Stimulated activated naive CD8-positive, alpha-beta T cell treated with anti-CD3 and anti-CD28 coated beads, Interleukin-15, amount 100 ng/mL, for 72 hours (primary cell): Measurements from ENCODE around the gene HDAC8.

Experiments
- ATAC-seq: fragments of 150-1000 bp; cut with Tn5 transposase; 2 replicates; pipeline ENCODE4 v1.10.0; 2021; ENCODE audit warnings: mild to moderate bottlenecking, moderate library complexity
- DNase-seq, 2 donors: peaks; one replicate each; pipeline ENCODE4 v3.0.0; 2021 to 2022
- H3K27ac Mint-ChIP-seq, 2 donors: one replicate each; pipeline ENCODE4 v1.8.0; 2022; ENCODE audit warnings: mild to moderate bottlenecking in 2 of 2, mixed read lengths in 2 of 2, moderate library complexity in 2 of 2
- H3K27me3 Mint-ChIP-seq: one replicate; pipeline ENCODE4 v1.8.0; 2022; ENCODE audit warnings: mixed read lengths
- H3K4me1 Mint-ChIP-seq: one replicate; pipeline ENCODE4 v1.8.0; 2022; ENCODE audit warnings: mild to moderate bottlenecking, mixed read lengths
- H3K4me3 Mint-ChIP-seq, 2 donors: one replicate each; pipeline ENCODE4 v1.8.0; 2022; ENCODE audit warnings: mild to moderate bottlenecking in 2 of 2, mixed read lengths in 2 of 2, moderate library complexity in 1 of 2
- H3K9me3 Mint-ChIP-seq, 2 donors: one replicate each; pipeline ENCODE4 v1.8.0; 2022; ENCODE audit warnings: mixed read lengths in 2 of 2

HDAC8 gene

DNA sequence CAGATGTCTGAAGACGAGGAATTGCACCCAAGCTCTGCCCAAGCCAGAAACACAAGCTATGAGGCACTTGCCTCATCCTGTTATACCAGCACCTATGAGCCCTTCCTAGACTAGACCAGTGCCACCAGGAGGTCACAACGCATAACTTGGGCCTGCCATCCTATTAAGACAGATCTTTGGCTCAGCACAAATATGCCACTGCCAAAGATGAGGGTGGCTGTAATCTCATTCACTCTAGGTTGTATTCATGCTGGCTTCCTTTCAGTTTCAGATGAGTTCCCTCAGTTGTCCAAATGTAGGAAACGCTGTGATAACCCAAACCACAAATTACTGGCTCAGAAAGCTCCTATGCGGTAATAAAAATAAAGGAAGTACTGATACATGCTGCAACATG lies 190.4 kb downstream of the HDAC8 start:
- no peaks in the 10 kb centered on the region for H3K4me1 Mint-ChIP-seq
- ATAC-seq (no peak), DNase-seq (no peak)
- no peaks in the 10 kb centered on the region for H3K9me3 Mint-ChIP-seq
- H3K27me3 Mint-ChIP-seq: no peaks in the 10 kb centered on the region
- no peak overlapping the region for H3K4me3 Mint-ChIP-seq
- peak overlapping the region in 1 of 2 donors; percentile 76 for H3K27ac Mint-ChIP-seq

DNA sequence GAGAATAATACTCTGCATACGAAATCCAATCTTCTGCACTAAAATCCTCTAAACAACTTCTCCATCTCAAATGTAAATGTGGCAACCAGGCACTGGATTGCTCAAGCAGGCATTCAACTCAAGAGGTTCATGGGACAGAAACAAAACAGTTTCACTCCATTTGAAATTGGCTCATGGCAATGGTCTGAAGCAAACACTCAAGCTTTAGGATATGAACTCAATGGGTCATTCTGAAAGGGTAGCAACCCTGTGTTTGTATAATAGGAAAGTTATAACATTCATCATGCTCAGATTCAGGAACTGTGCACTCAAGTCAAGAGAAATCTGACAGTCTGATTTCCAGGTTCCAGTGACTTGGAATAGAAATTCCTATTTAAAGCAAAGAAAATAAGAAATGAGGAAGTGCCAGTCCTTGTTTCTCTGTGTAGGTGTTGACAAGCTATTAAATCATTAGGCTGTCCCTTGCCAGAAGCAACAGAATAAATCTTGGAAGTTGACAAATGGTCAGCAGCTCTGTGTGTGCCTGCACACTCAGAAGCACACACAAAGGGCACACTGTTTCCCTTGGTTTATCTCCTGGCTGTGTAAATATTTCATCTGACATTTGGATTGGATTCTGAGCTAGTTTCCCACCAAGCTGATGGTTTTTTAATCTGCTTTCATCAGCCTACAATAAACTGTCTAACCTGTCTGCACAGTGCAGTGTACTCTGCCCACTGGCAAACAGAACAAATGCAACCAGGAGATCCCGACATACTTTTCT lies 191.0 kb downstream of the HDAC8 start:
- no peak overlapping the region for H3K27ac Mint-ChIP-seq
- H3K4me3 Mint-ChIP-seq: no peak overlapping the region
- no peaks in the 10 kb centered on the region for H3K27me3 Mint-ChIP-seq
- ATAC-seq: no peak
- no peaks in the 10 kb centered on the region for H3K4me1 Mint-ChIP-seq
- no peak for DNase-seq
- no peaks in the 10 kb centered on the region for H3K9me3 Mint-ChIP-seq

DNA sequence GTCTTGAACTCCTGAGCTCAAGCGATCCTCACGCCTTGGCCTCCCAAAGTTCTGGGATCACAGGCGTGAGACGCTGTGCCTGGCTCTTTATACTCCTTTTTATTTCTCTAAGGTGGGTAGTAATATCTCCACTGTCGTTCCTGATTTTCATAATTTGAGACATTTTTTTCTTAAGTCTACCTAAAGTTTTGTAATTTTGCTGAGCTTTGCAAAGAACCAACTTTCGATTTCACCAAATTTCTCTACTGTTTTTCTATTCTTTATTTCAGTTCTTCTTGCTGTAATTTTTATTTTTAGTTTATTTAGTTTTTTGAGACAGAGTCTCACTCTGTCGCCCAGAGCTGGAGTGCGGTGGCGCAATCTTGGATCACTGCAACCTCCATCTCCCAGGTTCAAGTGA lies 196.5 kb downstream of the HDAC8 start:
- no peak for DNase-seq
- H3K4me3 Mint-ChIP-seq: no peak overlapping the region
- no peak overlapping the region for H3K27ac Mint-ChIP-seq
- no peak for ATAC-seq
- H3K27me3 Mint-ChIP-seq: no peaks in the 10 kb centered on the region
- no peaks in the 10 kb centered on the region for H3K9me3 Mint-ChIP-seq
- H3K4me1 Mint-ChIP-seq: no peaks in the 10 kb centered on the region

DNA sequence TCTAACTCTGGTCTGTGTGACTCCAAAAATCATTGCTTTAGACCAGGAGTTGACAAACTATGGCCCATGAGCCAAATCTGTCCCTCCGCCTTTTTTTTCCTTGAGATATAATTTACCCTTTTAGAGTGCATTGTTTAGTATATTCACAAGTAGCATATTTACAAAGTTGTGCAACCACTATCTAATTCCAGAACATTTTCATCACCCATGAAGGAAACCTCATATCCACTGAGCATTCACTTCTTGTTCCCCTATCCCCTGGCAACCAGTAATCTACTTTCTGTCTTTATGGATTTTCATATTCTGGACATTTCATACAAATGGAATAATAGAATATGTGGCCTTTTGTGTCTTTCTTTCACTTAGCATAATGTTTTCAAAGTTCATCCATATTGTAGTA lies 199.5 kb downstream of the HDAC8 start:
- H3K27me3 Mint-ChIP-seq: no peaks in the 10 kb centered on the region
- no peaks in the 10 kb centered on the region for H3K9me3 Mint-ChIP-seq
- no peak overlapping the region for H3K4me3 Mint-ChIP-seq
- H3K4me1 Mint-ChIP-seq: no peaks in the 10 kb centered on the region
- H3K27ac Mint-ChIP-seq: no peak overlapping the region
- DNase-seq (no peak), ATAC-seq (no peak)

DNA sequence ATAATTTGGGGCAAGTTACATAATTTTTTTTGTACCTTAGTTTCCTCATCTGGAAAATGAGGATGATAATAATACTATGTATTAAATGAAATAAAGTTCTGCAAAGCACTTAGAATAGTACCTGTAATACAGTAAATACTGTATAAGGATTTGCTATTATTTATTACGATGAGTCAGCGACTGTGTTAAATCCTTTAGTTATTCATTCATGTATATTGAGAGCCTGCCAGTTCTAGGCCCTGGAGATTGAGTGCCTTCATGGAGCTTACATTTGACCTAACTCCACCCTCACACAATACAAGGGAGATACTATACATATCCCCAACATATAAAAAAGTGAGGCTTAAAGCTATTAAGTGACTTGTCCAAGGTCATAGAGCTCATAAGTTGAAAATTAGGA lies 199.9 kb downstream of the HDAC8 start:
- H3K4me1 Mint-ChIP-seq: no peaks in the 10 kb centered on the region
- no peaks in the 10 kb centered on the region for H3K27me3 Mint-ChIP-seq
- ATAC-seq (no peak), DNase-seq (no peak)
- no peaks in the 10 kb centered on the region for H3K9me3 Mint-ChIP-seq
- no peak overlapping the region for H3K4me3 Mint-ChIP-seq
- H3K27ac Mint-ChIP-seq: no peak overlapping the region

DNA sequence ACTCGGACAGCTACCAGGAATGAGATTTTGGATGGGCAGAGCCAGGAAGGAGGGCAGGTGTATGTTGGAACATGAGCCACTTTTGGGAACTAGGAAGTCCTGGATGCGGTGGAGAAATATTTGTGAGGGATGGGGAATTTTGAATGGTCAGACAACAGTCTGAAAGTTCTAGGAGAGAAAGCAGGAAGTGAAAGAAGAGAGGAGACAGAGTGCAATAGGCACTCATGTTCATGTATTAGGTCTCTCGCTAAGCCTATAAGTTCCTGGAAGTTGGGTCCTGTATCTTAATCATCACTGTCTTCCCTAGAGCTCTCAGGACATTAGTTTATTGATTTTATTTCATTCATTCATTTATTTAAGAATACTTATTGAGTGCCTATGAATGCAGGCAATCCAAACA lies 201.2 kb downstream of the HDAC8 start:
- H3K27me3 Mint-ChIP-seq: no peaks in the 10 kb centered on the region
- ATAC-seq: no peak
- H3K4me1 Mint-ChIP-seq: no peaks in the 10 kb centered on the region
- H3K4me3 Mint-ChIP-seq: no peak overlapping the region
- DNase-seq: no peak
- H3K9me3 Mint-ChIP-seq: no peaks in the 10 kb centered on the region
- no peak overlapping the region for H3K27ac Mint-ChIP-seq

DNA sequence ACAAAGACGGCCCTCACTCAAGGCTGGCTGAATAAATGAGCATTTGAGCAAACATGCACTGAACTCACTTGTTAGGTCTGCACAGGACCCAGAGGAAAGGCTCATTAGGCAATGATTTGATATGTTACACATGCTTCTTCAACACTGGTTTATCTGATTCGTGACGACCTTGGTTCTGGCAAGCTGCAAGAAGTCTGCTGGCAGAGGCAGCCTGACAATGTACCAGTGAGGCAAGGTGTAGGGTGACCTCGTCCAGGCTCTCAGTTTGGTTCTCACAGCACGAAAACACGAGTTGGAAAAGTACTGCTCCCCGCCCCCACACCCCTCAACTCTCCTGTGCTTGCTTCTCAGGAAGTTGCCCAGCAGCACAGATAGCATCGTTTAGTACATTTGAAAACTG lies 203.8 kb downstream of the HDAC8 start:
- DNase-seq: no peak

DNA sequence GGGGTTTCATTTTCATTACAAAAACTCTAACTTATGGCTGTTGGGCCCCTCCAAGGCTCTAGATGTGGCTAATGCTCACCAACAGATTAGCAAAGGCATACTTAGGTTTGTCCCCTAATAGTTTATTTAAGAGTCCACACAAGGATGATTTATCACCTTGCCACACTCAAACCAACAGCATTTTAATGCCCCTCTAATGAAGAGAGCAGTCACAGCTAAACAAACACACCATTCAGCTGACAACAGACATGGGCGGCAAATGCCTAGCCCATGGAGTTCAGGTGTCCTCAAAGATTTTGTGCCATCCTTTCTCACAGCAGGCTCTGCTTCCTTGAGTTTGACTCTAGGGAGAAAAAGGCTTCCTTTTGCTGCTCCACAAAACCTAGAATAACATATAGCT lies 205.1 kb downstream of the HDAC8 start:
- Mint-ChIP-seq H3K4me1 (no peaks in the 10 kb centered on the region), H3K4me3 (no peak overlapping the region)
- ATAC-seq: no peak

More for the DNA sequence above, 203.8 kb downstream of the HDAC8 start:
- Mint-ChIP-seq H3K27ac (no peak overlapping the region), H3K4me1 (no peaks in the 10 kb centered on the region), H3K4me3 (no peak overlapping the region), H3K27me3 (no peaks in the 10 kb centered on the region), H3K9me3 (no peaks in the 10 kb centered on the region)
- no peak for ATAC-seq

DNA sequence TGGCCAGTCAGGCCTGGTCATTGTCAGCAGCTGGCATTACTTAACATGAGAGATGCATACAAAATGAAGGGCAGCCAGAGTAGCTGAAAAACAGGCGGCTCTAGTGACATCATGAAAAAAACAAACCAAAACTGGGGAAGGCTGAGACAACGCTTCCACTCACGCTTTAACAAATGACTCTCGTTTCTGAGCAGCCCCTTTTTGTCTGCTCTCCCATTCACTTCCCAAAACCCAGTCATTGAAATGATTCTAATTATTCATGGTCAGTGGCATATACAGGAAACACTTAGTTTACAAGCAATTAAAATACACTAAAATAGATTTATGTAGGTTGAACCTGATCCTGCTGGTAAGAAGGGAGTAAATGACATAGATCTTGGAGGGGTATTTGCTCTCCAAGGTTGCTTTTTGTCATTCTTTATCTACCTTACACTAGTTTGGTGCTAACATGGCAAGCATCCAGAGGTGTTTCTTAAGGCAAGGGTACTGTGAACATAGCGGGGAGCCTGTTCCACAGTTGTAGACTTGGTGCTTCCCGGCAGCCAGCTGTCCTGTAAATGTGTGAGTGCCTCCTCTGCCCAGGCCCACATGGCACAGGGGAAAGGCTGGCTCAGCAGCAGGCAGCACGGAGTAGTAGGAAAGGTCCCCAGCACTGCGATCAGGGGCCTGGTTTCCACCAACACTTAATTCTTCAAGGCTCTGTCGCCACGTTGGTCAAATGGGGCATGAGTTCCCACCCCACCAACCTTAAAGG lies 205.8 kb downstream of the HDAC8 start:
- DNase-seq: no peak
- Mint-ChIP-seq H3K4me1 (no peaks in the 10 kb centered on the region), H3K27ac (no peak overlapping the region), H3K9me3 (no peaks in the 10 kb centered on the region), H3K27me3 (no peaks in the 10 kb centered on the region), H3K4me3 (no peak overlapping the region)
- ATAC-seq: no peak

More for the DNA sequence above, 205.1 kb downstream of the HDAC8 start:
- Mint-ChIP-seq H3K9me3 (no peaks in the 10 kb centered on the region), H3K27me3 (no peaks in the 10 kb centered on the region), H3K27ac (no peak overlapping the region)
- DNase-seq: no peak

DNA sequence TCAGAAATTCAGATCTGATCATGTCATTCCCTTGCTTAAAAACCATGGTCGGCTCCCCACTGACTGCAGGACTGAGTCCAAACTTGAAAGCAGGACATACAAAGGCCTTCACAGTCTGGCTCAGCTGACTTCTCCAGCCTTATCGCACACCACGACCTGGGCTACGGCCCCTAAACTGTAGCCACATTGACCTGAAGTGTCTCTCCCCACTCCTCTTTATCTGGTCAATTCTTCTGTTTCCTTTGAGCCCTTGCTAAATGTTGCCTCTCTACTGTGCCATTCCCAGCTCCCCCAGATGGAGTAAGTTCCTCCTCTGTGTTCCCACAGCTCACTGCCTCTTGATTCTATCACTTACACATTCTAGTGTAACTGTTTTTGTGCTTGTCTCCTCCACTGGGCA lies 206.5 kb downstream of the HDAC8 start:
- ATAC-seq (no peak), DNase-seq (no peak)
- Mint-ChIP-seq H3K9me3 (no peaks in the 10 kb centered on the region), H3K4me1 (no peaks in the 10 kb centered on the region), H3K27ac (peak overlapping the region in 1 of 2 donors; percentile 54), H3K4me3 (no peak overlapping the region), H3K27me3 (no peaks in the 10 kb centered on the region)

DNA sequence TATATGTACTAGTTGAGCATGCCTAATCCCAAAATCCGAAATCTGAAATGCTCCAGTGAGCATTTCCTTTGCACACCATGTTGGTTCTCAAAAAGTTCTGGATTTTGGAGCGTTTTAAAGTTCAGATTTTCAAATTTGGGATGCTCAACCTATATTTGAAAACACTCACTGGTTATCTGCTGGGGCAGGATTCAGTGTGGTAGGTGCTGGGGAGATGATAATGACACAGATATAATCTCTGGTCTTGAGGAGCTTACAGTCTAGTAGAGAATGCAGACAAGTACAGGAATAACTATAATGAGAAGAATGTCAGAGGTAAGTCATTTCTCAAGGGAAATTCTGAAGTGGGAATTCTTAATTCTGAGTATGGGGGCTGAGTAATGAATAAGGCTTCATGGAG lies 207.5 kb downstream of the HDAC8 start:
- no peaks in the 10 kb centered on the region for H3K9me3 Mint-ChIP-seq
- H3K27ac Mint-ChIP-seq: no peak overlapping the region
- H3K27me3 Mint-ChIP-seq: no peaks in the 10 kb centered on the region
- H3K4me1 Mint-ChIP-seq: no peaks in the 10 kb centered on the region
- DNase-seq (no peak), ATAC-seq (no peak)
- H3K4me3 Mint-ChIP-seq: no peak overlapping the region

DNA sequence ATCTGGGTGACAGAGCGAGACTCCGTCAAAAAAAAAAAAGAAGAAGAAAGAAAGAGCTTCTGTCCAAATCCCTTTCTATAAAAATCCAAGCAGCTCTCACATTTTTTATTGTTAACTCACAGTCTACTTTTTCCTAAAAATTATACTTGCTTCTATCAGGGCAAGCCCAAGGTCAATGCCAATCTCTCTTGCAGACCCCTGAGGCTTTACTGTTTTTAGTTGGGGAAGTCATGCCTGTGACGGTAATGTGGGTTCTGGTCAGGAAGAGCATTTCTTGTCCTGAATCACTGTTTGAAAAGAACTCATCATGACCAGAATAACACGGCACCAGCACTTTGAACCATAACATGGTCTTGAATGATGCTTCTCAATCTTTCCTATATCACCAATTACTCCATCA lies 212.3 kb downstream of the HDAC8 start:
- no peaks in the 10 kb centered on the region for H3K9me3 Mint-ChIP-seq
- H3K4me3 Mint-ChIP-seq: no peak overlapping the region
- H3K27me3 Mint-ChIP-seq: no peaks in the 10 kb centered on the region
- H3K4me1 Mint-ChIP-seq: no peaks in the 10 kb centered on the region
- no peak overlapping the region for H3K27ac Mint-ChIP-seq
- no peak for DNase-seq
- ATAC-seq: no peak

DNA sequence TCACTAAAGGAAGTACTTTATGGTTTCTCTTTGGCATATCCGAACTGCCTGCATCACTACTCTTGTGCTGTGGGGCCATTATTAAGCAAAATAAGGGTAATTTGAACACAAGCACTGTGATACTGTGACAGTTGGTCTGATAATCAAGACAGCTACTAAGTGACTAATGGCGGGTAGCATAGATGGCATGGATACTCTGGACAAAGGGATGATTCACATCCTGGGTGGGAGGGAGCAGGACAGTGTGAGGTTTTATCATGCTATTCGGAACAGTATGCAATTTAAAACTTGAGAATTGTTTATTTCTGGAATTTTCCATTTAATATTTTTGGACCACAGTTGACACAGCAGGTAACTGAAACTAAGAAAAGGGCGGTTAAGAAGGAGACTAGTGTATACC lies 214.3 kb downstream of the HDAC8 start:
- no peak for DNase-seq
- Mint-ChIP-seq H3K27me3 (no peaks in the 10 kb centered on the region), H3K4me1 (no peaks in the 10 kb centered on the region), H3K4me3 (no peak overlapping the region), H3K9me3 (no peaks in the 10 kb centered on the region), H3K27ac (peak overlapping the region in 1 of 2 donors; percentile 57)
- no peak for ATAC-seq

DNA sequence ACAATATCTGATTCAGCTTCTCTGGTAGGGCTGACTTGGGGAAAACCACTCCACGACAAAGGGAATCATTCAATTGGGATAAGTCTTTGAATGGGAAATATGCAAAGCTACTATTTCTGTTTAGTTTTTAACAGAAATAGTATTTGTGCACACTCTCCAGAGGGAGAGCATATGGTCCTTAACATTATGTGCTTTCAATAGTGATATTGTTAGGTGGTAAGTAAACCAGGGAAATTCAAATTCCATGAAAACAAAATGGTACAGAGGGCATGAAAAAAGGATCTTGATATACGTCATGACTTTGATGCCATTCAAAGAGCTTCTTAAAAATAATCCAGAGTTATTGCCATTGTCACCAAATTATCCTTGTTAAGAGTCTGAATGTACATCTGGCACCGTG lies 219.9 kb downstream of the HDAC8 start:
- Mint-ChIP-seq H3K27ac (no peak overlapping the region), H3K27me3 (no peaks in the 10 kb centered on the region), H3K4me1 (peaks cover 13% of the 10 kb centered on the region), H3K9me3 (no peaks in the 10 kb centered on the region), H3K4me3 (no peak overlapping the region)
- DNase-seq (no peak), ATAC-seq (no peak)

DNA sequence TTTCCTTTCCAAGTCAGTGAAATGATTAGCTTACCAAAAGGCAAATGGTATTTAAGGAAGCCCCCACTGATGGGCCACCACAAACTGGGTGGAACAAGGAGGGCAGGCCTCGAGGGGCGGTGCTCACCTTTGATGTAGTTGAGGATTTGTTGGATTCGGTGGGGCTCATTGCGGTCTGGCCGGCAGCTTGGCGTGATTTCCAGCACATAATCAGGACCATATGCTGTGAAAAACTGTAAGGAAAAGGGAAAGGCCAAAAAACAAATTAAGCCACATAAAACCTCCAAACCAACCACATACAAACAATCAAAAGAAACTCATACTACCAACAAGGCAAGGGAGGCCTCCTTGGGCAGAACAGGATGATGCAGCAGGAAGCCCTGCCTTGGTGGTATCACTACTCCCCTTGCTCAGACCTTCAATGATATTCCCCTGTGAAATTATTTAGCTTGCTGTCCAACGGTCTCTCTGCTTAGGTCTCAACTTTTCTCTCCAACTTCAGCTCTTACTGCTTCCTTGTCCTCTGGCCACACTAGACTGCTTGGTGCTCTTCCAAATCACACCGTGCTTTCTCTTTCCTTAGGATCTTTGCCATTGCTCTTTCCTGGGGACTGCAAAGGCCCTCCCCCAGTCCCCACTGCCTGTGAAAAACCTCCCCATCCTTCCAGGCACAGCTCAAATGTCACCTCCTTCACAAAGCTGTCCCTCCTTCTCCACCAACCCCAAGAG lies 220.9 kb downstream of the HDAC8 start:
- Mint-ChIP-seq H3K4me1 (peaks cover 13% of the 10 kb centered on the region), H3K27ac (no peak overlapping the region), H3K27me3 (no peaks in the 10 kb centered on the region), H3K4me3 (no peak overlapping the region), H3K9me3 (no peaks in the 10 kb centered on the region)
- no peak for ATAC-seq
- no peak for DNase-seq

DNA sequence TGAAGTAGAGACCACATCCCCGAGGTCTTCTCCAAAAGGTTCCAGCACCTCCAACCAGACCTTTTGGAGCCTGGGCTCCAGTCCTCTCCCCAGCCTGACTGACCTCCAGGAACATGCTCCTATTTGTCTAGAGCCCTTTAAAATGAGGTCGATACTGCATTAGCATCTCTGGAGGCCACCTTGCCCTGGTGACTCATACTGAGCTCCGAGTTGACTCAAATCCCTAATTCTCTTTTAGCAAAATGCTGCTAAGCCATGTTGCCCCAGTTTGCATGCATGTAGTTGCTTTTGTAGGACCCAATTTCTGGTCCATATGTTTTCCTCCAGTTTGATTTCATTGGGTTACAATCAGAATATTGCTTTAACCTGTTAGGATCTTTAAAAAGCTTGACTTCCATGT lies 223.5 kb downstream of the HDAC8 start:
- H3K27ac Mint-ChIP-seq: no peak overlapping the region
- peaks cover 13% of the 10 kb centered on the region for H3K4me1 Mint-ChIP-seq
- no peaks in the 10 kb centered on the region for H3K9me3 Mint-ChIP-seq
- peak in 1 of 2 donors; percentile 17 for DNase-seq
- H3K4me3 Mint-ChIP-seq: peak overlapping the region in 1 of 2 donors; percentile 35
- ATAC-seq: peak; percentile 85
- H3K27me3 Mint-ChIP-seq: no peaks in the 10 kb centered on the region
